Left ventricle myocardium inferior (tissue), 1 donor: Measurements from ENCODE around the gene PSMG1. TPM values are rescaled to one million over a fixed set of nuclear protein-coding genes. Genes with fewer than 3 reads are reported as not detected.

Experiments used
- DNase-seq: peaks from one replicate; pipeline ENCODE4 v3.0.0-alpha.2; 2020
- H3K27ac ChIP-seq: fragments of 200-600 bp; replicated peaks from 2 replicates; pipeline ENCODE4 v1.8.0; 2021
- H3K27me3 ChIP-seq: fragments of 200-600 bp; 2 replicates; pipeline ENCODE4 v1.8.0; 2021; ENCODE audit warnings: low read depth
- H3K36me3 ChIP-seq: fragments of 200-600 bp; 2 replicates; pipeline ENCODE4 v1.8.0; 2021
- H3K4me1 ChIP-seq: fragments of 200-600 bp; 2 replicates; pipeline ENCODE4 v1.8.0; 2021
- H3K4me3 ChIP-seq: fragments of 200-600 bp; 2 replicates; pipeline ENCODE4 v1.8.0; 2021; ENCODE audit warnings: mild to moderate bottlenecking, moderate library complexity
- H3K9me3 ChIP-seq: fragments of 200-600 bp; replicated peaks from 2 replicates; pipeline ENCODE4 v1.8.0; 2021
- CTCF ChIP-seq: fragments of 200-600 bp; IDR thresholded peaks from 2 replicates; pipeline ENCODE4 v1.8.0; 2021; ENCODE audit warnings: antibody characterized with exemption, mild to moderate bottlenecking, borderline replicate concordance
- intact Hi-C: fragments of 100-400 bp; cut with micrococcal nuclease; formaldehyde crosslinking; loops from one replicate; pipeline ENCODE4 v1.11.0; 2022
- total RNA-seq: library from RNA; stranded (reverse); fragmentation: NEBNext Ultra II Directional; extraction: Animal tissue kit (Norgen Biotek cat#: 25700); gene quantifications from one replicate; pipeline ENCODE4 v1.2.1, GENCODE V29; 2021
- donor health status: DM: no; HTN: yes; CAD: no; lungs with severe emphysema.

Gene PSMG1
- total RNA-seq, 1 donor from 2014 or later, result 20.7 TPM

GRCh38 chr21:39187141-39187540, 3.9 kb upstream of the PSMG1 start:
- intact Hi-C loops, result no loop called here
- DNase-seq, result no peak
- no peak for TF ChIP-seq CTCF
- Histone ChIP-seq H3K27me3 (no peaks in the 10 kb centered on the region), H3K4me3 (no peak overlapping the region), H3K36me3 (no peaks in the 10 kb centered on the region), H3K27ac (no peak overlapping the region), H3K9me3 (no peaks in the 10 kb centered on the region), H3K4me1 (peaks cover 29% of the 10 kb centered on the region)

GRCh38 chr21:39186676-39187075, 3.4 kb upstream of the PSMG1 start:
- DNase-seq, result no peak
- Histone ChIP-seq H3K27me3 (no peaks in the 10 kb centered on the region), H3K36me3 (no peaks in the 10 kb centered on the region), H3K4me3 (no peak overlapping the region), H3K9me3 (no peaks in the 10 kb centered on the region), H3K27ac (peak overlapping the region; percentile 20), H3K4me1 (peaks cover 32% of the 10 kb centered on the region)
- no peak for TF ChIP-seq CTCF
- intact Hi-C loops, result no loop called here

GRCh38 chr21:39185157-39185556, 1.9 kb upstream of the PSMG1 start:
- Histone ChIP-seq H3K4me1 (peaks cover 32% of the 10 kb centered on the region), H3K4me3 (no peak overlapping the region), H3K9me3 (no peaks in the 10 kb centered on the region), H3K27ac (no peak overlapping the region), H3K36me3 (no peaks in the 10 kb centered on the region), H3K27me3 (no peaks in the 10 kb centered on the region)
- intact Hi-C loops, result no loop called here
- TF ChIP-seq CTCF, result no peak
- no peak for DNase-seq

GRCh38 chr21:39184050-39184980, 1.1 kb upstream of the PSMG1 start:
- no peak for DNase-seq
- Histone ChIP-seq H3K4me3 (peak overlapping the region; percentile 84), H3K27me3 (no peaks in the 10 kb centered on the region), H3K27ac (peak overlapping the region; percentile 95), H3K36me3 (no peaks in the 10 kb centered on the region), H3K9me3 (no peaks in the 10 kb centered on the region), H3K4me1 (peaks cover 32% of the 10 kb centered on the region)
- intact Hi-C loops, result no loop called here
- TF ChIP-seq CTCF, result no peak

GRCh38 chr21:39182484-39183271, 573 bp downstream of the PSMG1 start:
- H3K27me3 ChIP-seq, result no peaks in the 10 kb centered on the region
- peaks cover 2% of the 10 kb centered on the region for H3K36me3 ChIP-seq
- intact Hi-C loops, result no loop called here
- no peaks in the 10 kb centered on the region for H3K9me3 ChIP-seq
- H3K4me3 ChIP-seq, result peak overlapping the region; percentile 84
- no peak for TF ChIP-seq CTCF
- H3K4me1 ChIP-seq, result peaks cover 32% of the 10 kb centered on the region
- peak overlapping the region; percentile 95 for H3K27ac ChIP-seq
- no peak for DNase-seq
